H1 (cell line): ENCODE results near the gene SPOCK2. TPM values are rescaled to one million over a fixed set of nuclear protein-coding genes. Genes with fewer than 3 reads are reported as not detected.

Experiments
- CTCF ChIA-PET: fragments of 300-600 bp; sonication (Branson Sonifier 250); formaldehyde crosslinking; loops from one replicate; lab custom pipeline; 2021; ENCODE audit not compliant: partially characterized antibody; lab: Charles Lee
- POLR2A ChIA-PET: fragments of 300-600 bp; sonication (Branson Sonifier 250); formaldehyde crosslinking; loops from one replicate; lab custom pipeline; 2021; ENCODE audit warnings: inconsistent platforms; ENCODE audit not compliant: partially characterized antibody; lab: Charles Lee
- DNase-seq, 2 experiments: peaks; one replicate each; pipeline versions ENCODE4 v3.0.0 to v3.0.0-alpha.2; 2010 to 2022; ENCODE audit warnings: low spot score in 2 of 2, low read depth in 1 of 2, mixed read lengths in 1 of 2
- FAIRE-seq: peaks from 2 replicates; lab custom pipeline; 2011; peaks lifted over from hg19 to GRCh38; lab: Jason Lieb, UNC
- H2AFZ ChIP-seq: 2 replicates; pipeline ENCODE4 v1.8.1; 2012; ENCODE audit warnings: low read length, inconsistent platforms
- H2AK5ac ChIP-seq: 2 replicates; pipeline ENCODE4 v1.6.1; 2013; ENCODE audit warnings: low read depth, low read length
- H2BK120ac ChIP-seq: replicated peaks from 2 replicates; pipeline ENCODE3; 2013; ENCODE audit warnings: low read depth, low read length, inconsistent platforms
- H2BK12ac ChIP-seq: 2 replicates; pipeline ENCODE4 v1.6.1; 2013; ENCODE audit warnings: low read depth, low read length
- H2BK15ac ChIP-seq: 2 replicates; pipeline ENCODE4 v1.6.1; 2013; ENCODE audit warnings: low read length
- H2BK20ac ChIP-seq: 2 replicates; pipeline ENCODE4 v1.6.1; 2013; ENCODE audit warnings: low read length
- H2BK5ac ChIP-seq: 2 replicates; pipeline ENCODE4 v1.6.1; 2013; ENCODE audit warnings: low read depth, low read length
- H3K14ac ChIP-seq: 2 replicates; pipeline ENCODE4 v1.6.1; 2013; ENCODE audit warnings: inconsistent platforms; ENCODE audit not compliant: insufficient read length
- H3K18ac ChIP-seq: 2 replicates; pipeline ENCODE4 v1.6.1; 2013; ENCODE audit warnings: low read length; ENCODE audit errors: extremely low read depth
- H3K23ac ChIP-seq: 2 replicates; pipeline ENCODE4 v1.6.1; 2013; ENCODE audit warnings: inconsistent platforms; ENCODE audit not compliant: insufficient read length
- H3K23me2 ChIP-seq: 2 replicates; pipeline ENCODE4 v1.6.1; 2013; ENCODE audit warnings: low read depth, low read length
- H3K27ac ChIP-seq: 2 replicates; pipeline ENCODE4 v1.6.1; 2011; ENCODE audit warnings: low read depth, low read length, inconsistent platforms
- H3K27me3 ChIP-seq, 4 experiments: replicated peaks in 1 of 4; 1 replicate in 1 of 4; 2 replicates in 3 of 4; pipeline versions ENCODE4 v1.6.1 to v1.8.1; 2011 to 2013; ENCODE audit warnings: low read length in 3 of 4, mild to moderate bottlenecking in 3 of 4, inconsistent platforms in 2 of 4, mixed read lengths in 2 of 4, moderate library complexity in 1 of 4; ENCODE audit not compliant: control insufficient read depth in 3 of 4, insufficient read depth in 3 of 4; ENCODE audit errors: extremely low read depth in 1 of 4
- H3K36me3 ChIP-seq, 4 experiments: 2 replicates each; pipeline versions ENCODE4 v1.6.1 to v1.8.1; 2011 to 2013; ENCODE audit warnings: mild to moderate bottlenecking in 4 of 4, low read length in 3 of 4, moderate library complexity in 2 of 4, control low read depth in 1 of 4, inconsistent platforms in 1 of 4; ENCODE audit not compliant: insufficient read depth in 4 of 4, control insufficient read depth in 2 of 4
- H3K4ac ChIP-seq: replicated peaks from 2 replicates; pipeline ENCODE3; 2013; ENCODE audit warnings: low read length, low read depth, mixed read lengths, inconsistent platforms; ENCODE audit not compliant: insufficient read length
- H3K4me1 ChIP-seq, 4 experiments: replicated peaks in 1 of 4; 1 replicate in 1 of 4; 2 replicates in 3 of 4; pipeline versions ENCODE4 v1.6.1 to v1.8.1; 2011 to 2013; ENCODE audit warnings: low read length in 3 of 4, inconsistent platforms in 2 of 4, mixed read lengths in 1 of 4; ENCODE audit not compliant: insufficient read depth in 4 of 4, control insufficient read depth in 3 of 4
- H3K4me2 ChIP-seq, 2 experiments: 2 replicates each; pipeline versions ENCODE4 v1.6.1 to v1.8.1; 2011 to 2013; ENCODE audit warnings: low read depth in 2 of 2, low read length in 2 of 2, control low read depth in 1 of 2, inconsistent platforms in 1 of 2, mild to moderate bottlenecking in 1 of 2; ENCODE audit not compliant: insufficient read depth in 1 of 2
- H3K4me3 ChIP-seq, 4 experiments: fragments of 200-600, 300-600 bp in 1 of 4; sonication (generic), shearing (Covaris generic), sonication (Bioruptor Twin) in 1 of 4; 2 replicates each; pipeline versions ENCODE4 v1.5.1 to v1.8.1; 2011 to 2016; ENCODE audit warnings: low read length in 4 of 4, low read depth in 3 of 4, control low read depth in 2 of 4, inconsistent platforms in 2 of 4, mild to moderate bottlenecking in 2 of 4, mixed read lengths in 1 of 4, moderate library complexity in 1 of 4; ENCODE audit not compliant: insufficient read depth in 2 of 4; ENCODE audit errors: extremely low read depth in 1 of 4
- H3K56ac ChIP-seq: replicated peaks from 2 replicates; pipeline ENCODE3; 2013; ENCODE audit warnings: low read depth, mild to moderate bottlenecking, mixed read lengths, low read length, inconsistent platforms; ENCODE audit not compliant: insufficient read length
- H3K79me1 ChIP-seq: 2 replicates; pipeline ENCODE4 v1.6.1; 2013; ENCODE audit warnings: low read depth, low read length, control low read depth
- H3K79me2 ChIP-seq, 2 experiments: 2 replicates each; pipeline versions ENCODE4 v1.6.1 to v1.8.1; 2012 to 2013; ENCODE audit warnings: low read length in 2 of 2, mild to moderate bottlenecking in 2 of 2, inconsistent platforms in 1 of 2; ENCODE audit not compliant: insufficient read depth in 2 of 2, control insufficient read depth in 1 of 2
- H3K9ac ChIP-seq, 4 experiments: replicated peaks in 1 of 4; 1 replicate in 1 of 4; 2 replicates in 3 of 4; pipeline versions ENCODE4 v1.6.1 to v1.8.1; 2011 to 2013; ENCODE audit warnings: low read depth in 3 of 4, low read length in 3 of 4, control low read depth in 2 of 4, mild to moderate bottlenecking in 2 of 4, moderate library complexity in 2 of 4, inconsistent platforms in 1 of 4; ENCODE audit errors: extremely low read depth in 1 of 4
- H3K9me3 ChIP-seq, 2 experiments: 2 replicates each; pipeline versions ENCODE4 v1.6.1 to v1.8.1; 2012 to 2013; ENCODE audit warnings: mild to moderate bottlenecking in 2 of 2, moderate library complexity in 2 of 2, control low read depth in 1 of 2, inconsistent platforms in 1 of 2, low read depth in 1 of 2, low read length in 1 of 2, mixed read lengths in 1 of 2; ENCODE audit not compliant: insufficient read depth in 2 of 2
- H4K20me1 ChIP-seq, 2 experiments: replicated peaks in 1 of 2; 2 replicates each; pipeline versions ENCODE3 to v1.8.1; 2011 to 2013; ENCODE audit warnings: inconsistent platforms in 2 of 2, low read length in 2 of 2, mild to moderate bottlenecking in 1 of 2; ENCODE audit not compliant: insufficient read depth in 2 of 2, control insufficient read depth in 1 of 2
- H4K5ac ChIP-seq: 2 replicates; pipeline ENCODE4 v1.6.1; 2013; ENCODE audit warnings: low read length, low read depth, mixed read lengths, inconsistent platforms; ENCODE audit not compliant: insufficient read length
- H4K8ac ChIP-seq: 2 replicates; pipeline ENCODE4 v1.8.0; 2013; ENCODE audit warnings: mild to moderate bottlenecking, moderate library complexity, low read length, inconsistent platforms; ENCODE audit not compliant: insufficient read depth; ENCODE audit errors: extremely low read depth
- H4K91ac ChIP-seq: replicated peaks from 2 replicates; pipeline ENCODE3; 2013; ENCODE audit warnings: low read length, mixed read lengths, inconsistent platforms; ENCODE audit not compliant: insufficient read length
- BACH1 ChIP-seq: IDR thresholded peaks from 2 replicates; pipeline ENCODE4 v1.6.1; 2012; ENCODE audit warnings: low read length, improper control_type of control experiment
- CBX5 ChIP-seq: fragments of 300-800, 300-1000 bp; sonication (generic); IDR thresholded peaks from 2 replicates; pipeline ENCODE4 v1.7.1; 2016; ENCODE audit warnings: antibody characterized with exemption, low read length, low read depth
- SIN3A ChIP-seq, 2 experiments: IDR thresholded peaks in 1 of 2; conservative IDR thresholded peaks in 1 of 2; 2 replicates each; pipeline ENCODE4 v1.6.1; 2011 to 2012; ENCODE audit warnings: low read length in 2 of 2, improper control_type of control experiment in 1 of 2, low read depth in 1 of 2, mild to moderate bottlenecking in 1 of 2
- SIX5 ChIP-seq: IDR thresholded peaks from 2 replicates; pipeline ENCODE4 v1.6.1; 2011; ENCODE audit warnings: mild to moderate bottlenecking, low read depth, low read length
- SP1 ChIP-seq: IDR thresholded peaks from 2 replicates; pipeline ENCODE4 v1.6.1; 2011; ENCODE audit warnings: low read depth, low read length
- TBP ChIP-seq: IDR thresholded peaks from 2 replicates; pipeline ENCODE4 v1.6.1; 2011; ENCODE audit warnings: low read depth, low read length, improper control_type of control experiment
- WGBS, 2 experiments: shearing (Covaris generic) in 1 of 2; methylation state at CpG; one replicate each; pipeline versions ENCODE4 v1.1.6 to v1.1.7; 2013 to 2015; ENCODE audit warnings: low lambda C conversion rate in 2 of 2, mixed read lengths in 2 of 2, inconsistent platforms in 1 of 2, low coverage in 1 of 2, missing lambda C conversion rate in 1 of 2; ENCODE audit not compliant: insufficient replicate concordance in 2 of 2, insufficient coverage in 1 of 2, insufficient read length in 1 of 2; ENCODE audit errors: extremely low coverage in 1 of 2, missing lambda C conversion rate in 1 of 2; 5-methylcytosine and 5-hydroxymethylcytosine counted together
- polyA plus RNA-seq, 7 experiments: library from polyadenylated mRNA; depleted of rRNA in 3 of 7; stranded (reverse) in 5 of 7; unstranded in 2 of 7; fragments of >200 nt in 5 of 7; fragments of 200-250 nt in 2 of 7; gene quantifications; 1 replicate in 5 of 7; 2 replicates in 1 of 7; 4 replicates in 1 of 7; pipeline versions ENCODE4 v1.2.1 to v1.2.3, GENCODE V29; 2011 to 2013; ENCODE audit warnings: missing spikeins in 2 of 7, mixed read lengths in 2 of 7
- total RNA-seq: library from RNA; stranded (reverse); fragmentation: NEBNext Ultra II Directional; extraction: Animal tissue kit (Norgen Biotek cat#: 25700); gene quantifications from 2 replicates; pipeline ENCODE4 v1.2.1, GENCODE V29; 2021
- TF ChIP-seq, protein P1 (sequence below), 3 experiments: IDR thresholded peaks; 1 replicate in 2 of 3; 2 replicates in 1 of 3; pipeline versions ENCODE4 v1.5.1 to v1.6.1; 2011; ENCODE audit warnings: low read length in 3 of 3, mild to moderate bottlenecking in 3 of 3, inconsistent platforms in 2 of 3, low read depth in 1 of 3, moderate library complexity in 1 of 3; ENCODE audit not compliant: insufficient read depth in 1 of 3; ENCODE audit errors: control extremely low read depth in 1 of 3

The SPOCK2 gene
- total and polyA plus RNA-seq, 2 of the 8 experiments (the other 6 are each of a cell fraction or from before 2014, with no cell fraction given): 1.5 to 1.9 TPM

- no peak overlapping the region for H4K8ac ChIP-seq
- no peak for DNase-seq
- H4K91ac ChIP-seq: no peak overlapping the region
- TF ChIP-seq BACH1 (no peak), SIX5 (no peak), TBP (no peak), CBX5 (no peak), SP1 (no peak), SIN3A (conservative IDR thresholded peaks at IDR 0.05 in 1 of 2, IDR thresholded peaks at IDR 0.05 in 1 of 2; ENCODE audit: low read depth in 1 of 2, low read length in 2 of 2) (no peak)
- TF ChIP-seq, protein P1, sequence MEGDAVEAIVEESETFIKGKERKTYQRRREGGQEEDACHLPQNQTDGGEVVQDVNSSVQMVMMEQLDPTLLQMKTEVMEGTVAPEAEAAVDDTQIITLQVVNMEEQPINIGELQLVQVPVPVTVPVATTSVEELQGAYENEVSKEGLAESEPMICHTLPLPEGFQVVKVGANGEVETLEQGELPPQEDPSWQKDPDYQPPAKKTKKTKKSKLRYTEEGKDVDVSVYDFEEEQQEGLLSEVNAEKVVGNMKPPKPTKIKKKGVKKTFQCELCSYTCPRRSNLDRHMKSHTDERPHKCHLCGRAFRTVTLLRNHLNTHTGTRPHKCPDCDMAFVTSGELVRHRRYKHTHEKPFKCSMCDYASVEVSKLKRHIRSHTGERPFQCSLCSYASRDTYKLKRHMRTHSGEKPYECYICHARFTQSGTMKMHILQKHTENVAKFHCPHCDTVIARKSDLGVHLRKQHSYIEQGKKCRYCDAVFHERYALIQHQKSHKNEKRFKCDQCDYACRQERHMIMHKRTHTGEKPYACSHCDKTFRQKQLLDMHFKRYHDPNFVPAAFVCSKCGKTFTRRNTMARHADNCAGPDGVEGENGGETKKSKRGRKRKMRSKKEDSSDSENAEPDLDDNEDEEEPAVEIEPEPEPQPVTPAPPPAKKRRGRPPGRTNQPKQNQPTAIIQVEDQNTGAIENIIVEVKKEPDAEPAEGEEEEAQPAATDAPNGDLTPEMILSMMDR (IDR thresholded peaks at IDR 0.05; ENCODE audit: control extremely low read depth in 1 of 3, insufficient read depth in 1 of 3, low read depth in 1 of 3, low read length in 3 of 3): no peak
- H2BK5ac ChIP-seq: no peak overlapping the region
- no peak for FAIRE-seq
- no peaks in the 10 kb centered on the region for H4K20me1 ChIP-seq
- no peak overlapping the region for H2BK20ac ChIP-seq
- no peak overlapping the region for H3K4me2 ChIP-seq
- H3K4me3 ChIP-seq: no peak overlapping the region
- H3K9ac ChIP-seq: no peak overlapping the region
- H2AK5ac ChIP-seq: no peak overlapping the region; the same call in 1 of the 2 replicates
- H3K4ac ChIP-seq: no peak overlapping the region
- no peak overlapping the region for H3K18ac ChIP-seq
- H2BK12ac ChIP-seq: no peak overlapping the region
- H3K56ac ChIP-seq: no peak overlapping the region
- no peak overlapping the region for H3K23ac ChIP-seq
- no peaks in the 10 kb centered on the region; a peak in 1 of 8 replicates for H3K36me3 ChIP-seq
- no peaks in the 10 kb centered on the region for H3K23me2 ChIP-seq
- no peak overlapping the region for H2AFZ ChIP-seq
- ChIA-PET CTCF (interaction anchor here (0.9 to 2.4 kb wide), 9 partner anchors 9 to 183 kb away, joined by 3 to 15 read pairs (median 4); no protein-coding TSS in a partner anchor), POLR2A (interaction anchor here (0.9 kb wide), 1 partner anchor 9 kb away, joined by 3 read pairs; the partner anchor contains the start of gene SPOCK2)
- peaks cover 0 to 10% (median 2%) of the 10 kb centered on the region in 4 experiments; a peak in 5 of 7 replicates for H3K4me1 ChIP-seq
- H3K9me3 ChIP-seq: no peaks in the 10 kb centered on the region
- no peak overlapping the region for H2BK15ac ChIP-seq
- no peak overlapping the region for H3K14ac ChIP-seq
- 81% methylated on average over 5 of the region's 5 CpGs; no CpG with 5 or more reads in 1 of the 2 experiments for WGBS, 2 experiments
- H4K5ac ChIP-seq: no peak overlapping the region
- H2BK120ac ChIP-seq: no peak overlapping the region
- no peaks in the 10 kb centered on the region for H3K79me2 ChIP-seq
- H3K27ac ChIP-seq: no peak overlapping the region
- H3K79me1 ChIP-seq: no peaks in the 10 kb centered on the region
- no peaks in the 10 kb centered on the region; a peak in 2 of 7 replicates for H3K27me3 ChIP-seq
Observed at GRCh38 chr10:72079356-72079755, 9.0 kb downstream of the SPOCK2 start.
